ENCODE results near the gene CNTNAP3. TPM values are rescaled to one million over a fixed set of nuclear protein-coding genes. Genes with fewer than 3 reads are reported as not detected.
"Not testable (repeated sequence)": the region's sequence is repeated elsewhere in the genome, so short reads cannot be mapped to it uniquely, and the experiment has no call there.

CNTNAP3 gene
- under 1 TPM in 1 of 3 donors, not detected in 2; 0.20 TPM for total RNA-seq
- 0.92 TPM for total RNA-seq (2013)

DNA sequence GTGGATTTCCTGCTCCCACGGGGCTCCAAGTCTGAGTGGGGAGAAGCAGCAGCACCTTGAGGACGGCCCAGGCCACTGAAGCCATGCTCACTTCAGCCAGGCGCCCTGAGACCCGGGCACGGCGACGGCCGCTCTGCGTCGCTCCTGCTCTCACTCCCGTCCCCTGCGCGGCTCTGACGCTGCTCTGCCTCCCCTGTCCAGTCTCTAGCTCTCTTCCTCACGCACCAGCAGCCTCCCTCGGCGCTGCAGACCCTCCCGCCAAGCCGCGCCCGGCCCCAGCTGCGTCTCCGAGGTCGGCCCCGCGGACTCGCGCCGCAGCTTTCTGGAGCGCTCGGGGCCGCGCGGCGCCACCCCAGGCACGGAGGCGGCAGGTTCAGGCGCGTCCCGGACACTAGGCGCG lies at the start of gene CNTNAP3:
CNTNAP3 (minus strand) TSS at position 188 of the 400 bp plus-strand sequence; CDS start at position 85, 103 bp downstream.
- H3K4me3 Mint-ChIP-seq; H3K9me3 ChIP-seq (ENCODE audit: control insufficient read depth, insufficient read depth, low read length); H3K4me1 ChIP-seq (ENCODE audit: control insufficient read depth, insufficient read depth, low read length); H3K36me3 ChIP-seq (ENCODE audit: control insufficient read depth, insufficient read depth, low read length); H3K27ac Mint-ChIP-seq; H3K27me3 ChIP-seq (ENCODE audit: control insufficient read depth, insufficient read depth, low read length); H3K4me1 Mint-ChIP-seq; H3K9me3 Mint-ChIP-seq; intact Hi-C loops (cut with micrococcal nuclease); DNase-seq; H3K27ac ChIP-seq (ENCODE audit: low read length); H3K4me3 ChIP-seq (ENCODE audit: low read length); ATAC-seq; H3K36me3 Mint-ChIP-seq; H3K27me3 Mint-ChIP-seq (ENCODE audit: low read depth in 2 of 2): not testable (repeated sequence)
- no CpG with 5 or more reads among the region's 42 CpGs for WGBS (ENCODE audit: insufficient coverage)

DNA sequence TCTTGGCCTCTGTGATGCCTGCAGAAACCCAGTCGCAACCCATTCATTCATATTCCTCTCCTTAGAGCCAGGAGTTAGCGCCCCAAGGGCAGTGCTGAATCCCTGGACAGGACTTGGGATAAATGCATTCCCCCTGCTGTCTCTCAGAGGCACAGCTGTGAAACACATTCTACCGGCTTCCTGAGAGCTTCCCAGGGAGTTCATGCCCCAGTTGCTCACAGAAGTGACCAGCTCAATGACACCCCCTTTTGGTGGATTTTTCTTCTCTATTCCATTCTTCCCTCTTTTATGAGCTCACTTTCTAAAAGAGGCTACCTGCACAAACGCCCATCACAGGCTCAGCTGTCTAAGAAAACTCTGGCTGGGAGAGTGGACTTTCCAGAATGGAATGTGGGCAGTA lies 8.0 kb downstream of the CNTNAP3 start:
- H3K4me1 ChIP-seq (ENCODE audit: control insufficient read depth, insufficient read depth, low read length); H3K27ac ChIP-seq (ENCODE audit: low read length); H3K36me3 ChIP-seq (ENCODE audit: control insufficient read depth, insufficient read depth, low read length); H3K4me3 Mint-ChIP-seq; H3K27me3 ChIP-seq (ENCODE audit: control insufficient read depth, insufficient read depth, low read length); H3K4me3 ChIP-seq (ENCODE audit: low read length); H3K9me3 Mint-ChIP-seq; ATAC-seq; DNase-seq; H3K36me3 Mint-ChIP-seq; H3K27me3 Mint-ChIP-seq (ENCODE audit: low read depth in 2 of 2); intact Hi-C loops (cut with micrococcal nuclease); H3K4me1 Mint-ChIP-seq; H3K27ac Mint-ChIP-seq; H3K9me3 ChIP-seq (ENCODE audit: control insufficient read depth, insufficient read depth, low read length): not testable (repeated sequence)
- no CpG with 5 or more reads among the region's 4 CpGs for WGBS (ENCODE audit: insufficient coverage)

DNA sequence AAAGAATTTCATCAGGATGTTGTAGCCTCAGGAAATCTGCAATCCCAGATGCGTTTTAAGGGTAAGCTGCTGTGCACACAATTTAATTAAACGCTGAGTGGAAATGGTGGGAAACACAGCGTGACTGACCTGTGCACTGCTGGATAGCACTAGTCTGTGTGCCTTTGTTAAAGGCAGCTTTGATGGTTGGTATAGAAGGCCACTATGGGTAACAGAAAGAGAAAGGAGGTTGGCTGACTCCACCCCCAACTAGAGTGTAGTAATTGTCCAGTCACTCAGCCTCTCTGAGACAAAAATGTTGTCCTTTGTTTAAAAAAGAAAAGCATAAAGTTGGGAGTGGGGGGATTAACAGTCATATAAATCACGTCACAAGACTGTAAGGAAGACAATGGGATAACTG lies 45.5 kb downstream of the CNTNAP3 start:
- no CpG with 5 or more reads among the region's 4 CpGs for WGBS (ENCODE audit: insufficient coverage)

DNA sequence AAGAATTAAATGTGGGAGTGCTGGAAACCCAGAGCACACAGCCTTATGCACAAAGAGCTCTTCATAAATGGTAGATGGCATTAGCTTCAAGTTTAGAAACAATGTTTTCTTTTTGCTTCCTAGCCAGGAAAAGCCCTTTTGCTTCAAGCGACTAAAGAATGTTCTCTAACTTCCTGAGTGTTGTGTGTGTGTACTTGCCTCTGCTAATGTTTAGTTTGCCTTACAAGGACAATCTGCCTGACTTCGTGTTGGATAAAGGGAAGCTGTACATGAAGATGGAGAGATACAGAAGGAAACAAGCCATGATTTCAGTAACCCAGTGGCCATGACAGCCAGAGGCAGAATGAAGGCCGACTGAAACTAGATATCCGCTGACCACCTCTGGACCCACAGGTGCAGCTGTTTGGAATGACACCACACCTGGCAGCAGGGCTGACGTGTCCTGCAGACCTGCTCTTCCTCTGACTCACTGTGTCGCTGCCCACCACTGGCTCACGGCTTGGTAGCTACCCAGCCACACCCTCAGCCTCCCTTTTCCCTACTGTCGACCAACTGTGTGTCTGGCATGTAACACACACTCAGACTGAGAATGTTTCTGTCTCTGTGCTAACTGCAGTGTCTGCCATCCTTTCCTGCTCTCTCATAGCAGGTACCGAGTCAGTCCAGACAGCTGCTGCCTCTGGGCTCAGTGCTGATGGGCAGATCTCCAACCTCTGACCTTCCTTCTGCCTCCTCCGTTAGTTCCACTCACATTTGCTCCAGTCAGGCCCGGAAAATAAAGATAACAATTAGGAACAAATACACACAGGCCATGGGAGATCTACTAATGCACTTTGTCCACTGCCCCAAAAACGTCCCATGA lies 55.6 kb downstream of the CNTNAP3 start:
- H3K27me3 Mint-ChIP-seq (ENCODE audit: low read depth in 2 of 2); H3K27me3 ChIP-seq (ENCODE audit: control insufficient read depth, insufficient read depth, low read length); intact Hi-C loops (cut with micrococcal nuclease); H3K4me3 Mint-ChIP-seq; H3K36me3 Mint-ChIP-seq; H3K4me3 ChIP-seq (ENCODE audit: low read length); H3K36me3 ChIP-seq (ENCODE audit: control insufficient read depth, insufficient read depth, low read length); H3K4me1 ChIP-seq (ENCODE audit: control insufficient read depth, insufficient read depth, low read length); H3K27ac ChIP-seq (ENCODE audit: low read length); H3K9me3 Mint-ChIP-seq; H3K27ac Mint-ChIP-seq; H3K9me3 ChIP-seq (ENCODE audit: control insufficient read depth, insufficient read depth, low read length); DNase-seq; H3K4me1 Mint-ChIP-seq; ATAC-seq: not testable (repeated sequence)
- no CpG with 5 or more reads among the region's 12 CpGs for WGBS (ENCODE audit: insufficient coverage)

More for the DNA sequence above, 45.5 kb downstream of the CNTNAP3 start:
- H3K27me3 ChIP-seq (ENCODE audit: control insufficient read depth, insufficient read depth, low read length); intact Hi-C loops (cut with micrococcal nuclease); H3K27ac ChIP-seq (ENCODE audit: low read length); H3K36me3 Mint-ChIP-seq; H3K9me3 Mint-ChIP-seq; DNase-seq; H3K9me3 ChIP-seq (ENCODE audit: control insufficient read depth, insufficient read depth, low read length); H3K4me3 Mint-ChIP-seq; H3K4me3 ChIP-seq (ENCODE audit: low read length); H3K27me3 Mint-ChIP-seq (ENCODE audit: low read depth in 2 of 2); H3K36me3 ChIP-seq (ENCODE audit: control insufficient read depth, insufficient read depth, low read length); H3K4me1 Mint-ChIP-seq; H3K4me1 ChIP-seq (ENCODE audit: control insufficient read depth, insufficient read depth, low read length); H3K27ac Mint-ChIP-seq; ATAC-seq: not testable (repeated sequence)

DNA sequence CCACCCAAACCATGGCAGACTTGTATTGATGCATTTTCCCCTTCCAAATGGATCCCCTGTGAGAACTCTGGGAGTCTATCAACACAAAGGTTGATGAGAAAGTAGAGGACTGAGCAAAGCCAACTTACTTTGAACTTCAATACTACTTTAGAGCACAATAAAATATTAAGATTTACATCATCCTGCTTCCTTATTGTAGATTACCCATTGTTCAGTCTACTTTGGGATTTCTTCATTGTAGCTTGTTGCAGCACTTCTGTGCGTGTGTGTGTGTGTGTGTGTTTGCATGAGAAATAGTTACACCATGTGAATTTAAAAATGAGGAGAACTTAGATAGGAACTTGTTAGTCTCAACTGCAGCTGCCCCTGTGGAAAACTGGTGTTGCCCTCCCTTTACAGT lies 72.0 kb downstream of the CNTNAP3 start:
- H3K36me3 ChIP-seq (ENCODE audit: control insufficient read depth, insufficient read depth, low read length); H3K4me3 ChIP-seq (ENCODE audit: low read length); H3K9me3 Mint-ChIP-seq; H3K36me3 Mint-ChIP-seq; H3K9me3 ChIP-seq (ENCODE audit: control insufficient read depth, insufficient read depth, low read length); DNase-seq; H3K27me3 ChIP-seq (ENCODE audit: control insufficient read depth, insufficient read depth, low read length); H3K4me1 Mint-ChIP-seq; H3K4me1 ChIP-seq (ENCODE audit: control insufficient read depth, insufficient read depth, low read length); H3K4me3 Mint-ChIP-seq; H3K27me3 Mint-ChIP-seq (ENCODE audit: low read depth in 2 of 2); intact Hi-C loops (cut with micrococcal nuclease); H3K27ac ChIP-seq (ENCODE audit: low read length); H3K27ac Mint-ChIP-seq; ATAC-seq: not testable (repeated sequence)
- no CpG with 5 or more reads among the region's 1 CpG for WGBS (ENCODE audit: insufficient coverage)

DNA sequence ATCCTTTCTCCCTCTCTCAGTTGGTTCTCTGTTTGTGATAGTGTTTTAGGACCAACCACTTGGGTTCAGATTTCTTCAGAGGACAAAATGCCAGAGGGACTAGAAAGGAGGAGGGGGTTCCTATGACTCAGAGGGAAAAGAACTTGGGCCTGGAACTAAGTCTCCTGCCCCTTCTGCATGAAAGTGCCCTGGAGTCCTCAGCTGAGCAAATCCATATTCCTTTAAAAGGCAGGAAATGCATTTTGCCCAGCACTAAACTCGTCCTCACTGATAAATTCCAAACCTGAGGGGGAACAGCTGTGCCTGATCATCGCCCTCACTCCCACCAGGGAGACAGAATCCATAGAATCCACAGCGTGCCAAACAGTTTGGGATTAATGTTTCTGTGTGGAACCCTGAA lies 78.2 kb downstream of the CNTNAP3 start:
- WGBS (ENCODE audit: insufficient coverage) = no CpG with 5 or more reads among the region's 3 CpGs
- H3K9me3 ChIP-seq (ENCODE audit: control insufficient read depth, insufficient read depth, low read length); H3K36me3 ChIP-seq (ENCODE audit: control insufficient read depth, insufficient read depth, low read length); H3K27me3 Mint-ChIP-seq (ENCODE audit: low read depth in 2 of 2); H3K4me3 ChIP-seq (ENCODE audit: low read length); ATAC-seq; H3K9me3 Mint-ChIP-seq; H3K27ac Mint-ChIP-seq; H3K4me1 ChIP-seq (ENCODE audit: control insufficient read depth, insufficient read depth, low read length); H3K27ac ChIP-seq (ENCODE audit: low read length); H3K4me3 Mint-ChIP-seq; H3K4me1 Mint-ChIP-seq; DNase-seq; H3K27me3 ChIP-seq (ENCODE audit: control insufficient read depth, insufficient read depth, low read length); H3K36me3 Mint-ChIP-seq; intact Hi-C loops (cut with micrococcal nuclease): not testable (repeated sequence)

DNA sequence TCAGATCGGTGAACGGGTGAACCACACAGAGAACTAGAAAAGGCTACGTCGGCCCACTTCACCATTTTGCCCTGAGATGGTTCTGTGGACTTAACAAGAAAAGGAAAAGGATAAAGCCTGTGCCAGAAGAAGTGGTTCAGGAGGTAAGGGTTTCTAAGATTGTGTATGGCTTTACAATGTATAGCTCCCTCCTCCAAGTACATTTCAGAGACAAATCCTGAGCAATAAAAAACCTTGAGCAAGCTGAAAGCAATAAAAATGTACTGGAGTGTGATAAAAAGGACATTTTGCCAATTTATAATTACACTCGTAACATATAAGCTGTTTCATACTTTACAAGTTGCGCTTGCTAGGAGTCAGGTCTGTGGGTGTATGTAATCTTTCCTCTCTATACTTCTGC lies 81.3 kb downstream of the CNTNAP3 start:
- H3K27ac Mint-ChIP-seq; H3K36me3 ChIP-seq (ENCODE audit: control insufficient read depth, insufficient read depth, low read length); intact Hi-C loops (cut with micrococcal nuclease); H3K36me3 Mint-ChIP-seq; H3K4me1 Mint-ChIP-seq; H3K4me3 Mint-ChIP-seq; H3K4me3 ChIP-seq (ENCODE audit: low read length); H3K4me1 ChIP-seq (ENCODE audit: control insufficient read depth, insufficient read depth, low read length); H3K9me3 ChIP-seq (ENCODE audit: control insufficient read depth, insufficient read depth, low read length); H3K9me3 Mint-ChIP-seq; H3K27ac ChIP-seq (ENCODE audit: low read length); ATAC-seq; H3K27me3 ChIP-seq (ENCODE audit: control insufficient read depth, insufficient read depth, low read length); H3K27me3 Mint-ChIP-seq (ENCODE audit: low read depth in 2 of 2); DNase-seq: not testable (repeated sequence)
- WGBS (ENCODE audit: insufficient coverage) = no CpG with 5 or more reads among the region's 6 CpGs

DNA sequence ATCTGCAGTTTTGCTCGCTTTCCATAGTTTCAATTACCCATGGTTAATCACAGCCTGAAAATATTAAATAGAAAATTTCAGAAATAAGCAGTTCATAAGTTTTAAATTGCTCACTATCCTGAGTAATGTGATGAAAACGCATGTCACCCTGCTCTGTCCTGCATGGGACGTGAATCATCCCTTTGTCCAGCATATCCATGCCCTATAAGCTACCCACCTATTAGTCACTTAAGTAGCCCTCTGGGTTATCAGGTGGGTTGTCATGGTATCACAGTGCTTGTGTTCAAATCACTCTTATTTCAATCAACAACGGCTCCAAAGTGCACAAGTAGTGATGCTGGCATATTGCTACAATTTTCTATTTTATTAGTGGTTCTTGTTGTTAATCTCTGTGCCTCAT lies 82.1 kb downstream of the CNTNAP3 start:
- H3K27ac ChIP-seq (ENCODE audit: low read length); H3K4me1 Mint-ChIP-seq; ATAC-seq; intact Hi-C loops (cut with micrococcal nuclease); DNase-seq; H3K4me3 Mint-ChIP-seq; H3K27me3 Mint-ChIP-seq (ENCODE audit: low read depth in 2 of 2); H3K4me3 ChIP-seq (ENCODE audit: low read length); H3K27me3 ChIP-seq (ENCODE audit: control insufficient read depth, insufficient read depth, low read length); H3K4me1 ChIP-seq (ENCODE audit: control insufficient read depth, insufficient read depth, low read length); H3K36me3 ChIP-seq (ENCODE audit: control insufficient read depth, insufficient read depth, low read length); H3K9me3 ChIP-seq (ENCODE audit: control insufficient read depth, insufficient read depth, low read length); H3K27ac Mint-ChIP-seq; H3K36me3 Mint-ChIP-seq; H3K9me3 Mint-ChIP-seq: not testable (repeated sequence)
- WGBS (ENCODE audit: insufficient coverage) = no CpG with 5 or more reads among the region's 4 CpGs
